HG03095 (cell line): ENCODE measurements around the gene LYPD3.

Experiments used
- ATAC-seq: cut with Tn5 transposase; IDR thresholded peaks from one replicate; pipeline ENCODE4 v1.9.1; 2021; ENCODE audit warnings: moderate library complexity; ENCODE audit not compliant: unreplicated experiment

Gene LYPD3

DNA sequence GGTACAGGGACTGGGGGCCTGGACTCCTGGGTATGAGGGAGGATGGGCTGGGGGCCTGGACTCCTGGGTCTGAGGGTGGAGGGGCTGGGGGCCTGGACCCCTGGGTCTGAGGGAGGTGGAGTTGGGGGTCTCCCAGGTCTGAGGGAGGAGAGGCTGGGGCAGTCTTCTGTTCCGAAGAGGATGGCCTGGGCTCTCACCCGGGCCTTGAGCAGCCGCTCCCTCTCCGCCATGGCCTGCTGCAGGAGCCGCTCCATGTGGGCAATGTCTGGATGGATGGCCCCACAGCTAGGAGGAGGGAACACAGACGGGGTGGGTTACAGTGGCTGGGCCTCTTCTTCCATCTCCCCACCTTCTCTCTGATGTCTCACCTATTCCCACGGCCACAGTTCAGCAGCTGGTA lies 21.0 kb upstream of the LYPD3 start:
- ATAC-seq = no peak

DNA sequence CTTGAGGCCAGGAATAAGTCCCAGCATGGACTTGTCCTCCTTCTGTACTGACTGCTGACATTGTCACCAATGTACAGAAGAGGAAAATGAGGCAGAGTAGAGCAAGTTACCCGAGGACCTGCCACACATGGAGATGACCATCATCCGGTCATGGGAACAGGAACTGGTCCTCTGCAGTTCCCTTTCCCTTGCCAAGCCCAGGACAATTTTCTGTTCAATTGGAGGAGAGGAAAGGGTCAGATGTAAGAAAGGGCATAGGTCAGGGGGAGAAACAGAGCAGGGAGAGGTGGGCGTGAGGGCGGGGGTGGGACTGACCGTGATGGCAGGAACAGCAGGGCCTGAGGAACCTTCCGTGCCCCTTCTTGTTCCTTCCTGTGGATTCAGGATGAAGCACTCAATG lies 20.5 kb upstream of the LYPD3 start:
- ATAC-seq = no peak

DNA sequence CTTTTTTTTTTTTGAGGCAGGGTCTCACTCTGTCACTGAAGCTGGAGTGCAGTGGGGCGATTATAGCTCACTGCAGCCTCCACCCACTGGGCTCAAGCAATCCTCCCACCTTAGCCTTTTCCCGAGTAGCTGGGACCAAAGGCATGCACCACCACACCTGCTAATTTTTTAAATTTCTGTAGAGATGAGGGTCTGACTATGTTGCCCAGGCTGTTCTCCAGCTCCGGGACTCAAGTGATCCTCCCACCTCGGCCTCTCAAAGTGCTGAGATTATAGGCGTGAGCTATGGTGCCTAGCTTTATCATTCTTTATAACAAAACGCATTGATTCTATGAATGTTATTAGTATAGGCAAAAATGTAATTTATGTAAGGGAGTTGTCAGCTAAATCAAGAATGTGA lies 17.9 kb upstream of the LYPD3 start:
- no peak for ATAC-seq

DNA sequence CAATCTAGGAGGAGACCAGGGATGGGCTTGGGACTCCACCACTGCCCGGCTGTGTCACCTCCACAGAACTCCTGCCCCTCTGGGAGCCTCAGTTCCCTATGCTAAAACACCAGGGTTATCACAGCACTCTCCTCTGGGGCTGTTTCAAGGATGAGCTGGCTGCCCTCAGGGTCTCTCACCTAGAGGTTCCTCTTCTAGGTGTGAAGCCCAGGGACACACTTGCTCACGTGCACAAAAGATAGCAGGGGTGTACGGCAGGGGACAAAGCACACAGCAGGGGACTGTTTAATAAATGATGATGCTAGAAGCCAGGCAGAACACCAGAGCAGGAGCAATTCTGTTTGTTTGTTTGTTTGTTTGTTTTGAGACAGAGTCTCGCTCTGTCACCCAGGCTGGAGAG lies 16.8 kb upstream of the LYPD3 start:
- no peak for ATAC-seq

DNA sequence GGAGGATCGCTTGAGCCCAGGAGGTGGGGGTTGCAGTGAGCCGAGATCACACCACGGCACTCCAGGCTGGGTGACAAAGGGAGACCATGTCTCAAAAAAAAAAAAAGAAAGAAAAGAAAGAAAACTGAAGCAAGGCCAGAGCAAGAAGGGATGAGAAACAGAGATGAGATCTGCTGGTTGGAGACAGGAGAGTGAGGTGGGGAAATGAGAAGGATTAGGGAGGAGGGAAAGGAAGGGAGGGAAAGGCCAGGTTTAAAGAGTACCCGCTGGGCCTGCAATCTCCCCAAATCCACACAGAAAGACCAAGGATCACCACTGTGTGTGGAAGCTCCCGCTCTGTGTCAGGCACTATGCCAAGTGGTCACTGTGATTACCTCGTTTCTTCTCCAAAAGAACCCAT lies 16.3 kb upstream of the LYPD3 start:
- ATAC-seq = no peak

DNA sequence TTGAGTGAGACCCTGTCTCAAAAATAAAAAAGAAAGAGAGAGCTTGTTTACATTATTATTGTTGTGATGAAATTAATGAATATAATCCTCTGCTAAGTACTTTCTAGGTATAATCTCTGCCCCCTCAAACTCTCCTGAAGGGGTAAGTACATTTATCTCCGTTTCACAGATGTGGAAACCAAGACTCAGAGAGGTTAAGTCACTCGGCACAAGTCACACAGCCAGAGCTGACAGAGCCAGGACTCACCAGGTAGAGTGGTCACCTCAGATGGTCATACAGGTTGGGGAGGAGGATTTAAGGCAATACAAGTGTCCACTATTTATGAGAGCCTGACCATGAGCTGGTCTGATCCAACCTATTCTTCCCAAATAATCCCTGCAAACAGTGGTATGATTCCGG lies 15.2 kb upstream of the LYPD3 start:
- ATAC-seq = no peak

DNA sequence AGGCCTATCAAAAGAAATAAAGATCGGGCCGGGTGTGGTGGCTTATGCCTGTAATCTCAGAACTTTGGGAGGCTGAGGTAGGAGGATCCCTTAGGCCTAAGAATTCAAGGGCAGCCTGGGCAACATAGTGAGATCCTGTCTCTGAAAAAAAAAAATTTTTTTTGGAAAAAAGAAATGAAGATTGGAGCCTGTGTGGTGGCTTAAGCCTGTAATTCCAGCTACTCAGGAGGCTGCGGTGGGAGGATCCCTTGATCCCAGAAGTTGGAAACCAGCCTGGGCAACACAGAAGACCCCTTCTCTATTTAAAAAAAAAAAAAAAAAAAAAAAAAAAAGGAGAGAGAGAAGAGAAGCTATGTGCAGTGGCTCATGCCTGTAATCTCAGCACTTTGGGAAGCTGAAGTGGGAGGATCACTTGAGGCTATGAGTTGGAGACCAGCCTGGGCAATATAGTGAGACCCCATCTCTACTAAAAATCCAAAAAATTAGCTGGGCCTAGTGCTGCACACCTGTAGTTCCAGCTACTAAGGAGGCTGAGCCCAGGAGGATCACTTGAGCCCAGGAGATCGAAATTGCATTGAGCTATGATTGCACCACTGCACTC lies 14.7 kb upstream of the LYPD3 start:
- ATAC-seq = no peak

DNA sequence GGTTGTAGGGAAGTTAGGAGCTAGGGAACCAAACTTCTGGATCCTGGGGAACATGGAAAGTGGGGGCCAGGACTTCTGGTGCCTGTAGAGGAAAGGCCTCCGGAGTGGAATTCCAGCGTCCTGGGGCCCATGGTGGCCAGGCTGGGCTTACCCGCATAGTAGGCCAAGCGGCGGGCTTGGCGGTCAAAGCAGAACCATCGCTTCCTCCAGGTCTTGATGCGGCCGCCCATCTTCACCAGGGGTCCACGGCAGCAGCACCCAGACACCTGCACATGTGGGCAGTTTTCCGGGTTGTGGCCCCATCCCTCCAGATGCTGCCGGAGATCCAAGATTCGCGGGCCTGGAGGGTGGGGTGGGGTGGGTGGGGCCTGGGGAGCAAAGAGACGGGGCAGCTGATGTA lies 13.8 kb upstream of the LYPD3 start:
- ATAC-seq = no peak

DNA sequence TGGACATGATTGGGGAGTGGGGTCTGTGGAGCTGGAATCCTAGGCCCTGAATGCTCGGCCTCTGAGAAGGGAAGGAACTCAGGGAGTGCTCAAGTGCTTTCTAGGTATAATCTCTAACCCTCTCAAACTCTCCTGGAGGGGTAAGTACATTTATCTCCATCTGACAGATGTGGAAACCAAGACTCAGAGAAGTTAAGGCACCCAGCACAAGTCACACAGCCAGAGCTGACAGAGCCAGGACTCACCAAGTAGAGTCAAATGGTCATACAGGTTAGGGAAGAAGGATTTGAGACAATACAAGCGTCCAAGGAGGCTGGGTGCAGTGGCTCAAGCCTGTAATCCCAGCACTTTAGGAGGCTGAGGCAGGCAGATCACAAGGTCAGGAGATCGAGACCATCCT lies 12.9 kb upstream of the LYPD3 start:
- ATAC-seq = no peak

DNA sequence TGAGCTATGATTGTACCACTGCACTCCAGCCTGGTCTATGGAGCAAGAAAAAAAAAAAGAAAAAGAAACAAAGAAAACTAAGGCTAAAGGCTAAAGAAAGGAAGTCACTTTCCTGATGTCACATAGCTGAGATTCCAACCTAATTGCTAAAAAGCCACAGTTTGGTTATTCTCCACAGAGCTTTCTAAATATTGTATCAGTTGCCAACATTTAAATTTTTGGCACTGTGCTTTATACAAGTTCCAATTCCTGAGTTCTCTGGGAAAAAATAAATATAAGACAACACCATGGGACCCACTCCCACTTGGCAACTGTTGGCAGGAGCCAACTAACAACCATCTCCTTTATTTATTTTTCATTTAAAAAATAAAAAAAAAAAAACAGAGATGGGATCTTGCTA lies 11.2 kb upstream of the LYPD3 start:
- ATAC-seq = no peak

DNA sequence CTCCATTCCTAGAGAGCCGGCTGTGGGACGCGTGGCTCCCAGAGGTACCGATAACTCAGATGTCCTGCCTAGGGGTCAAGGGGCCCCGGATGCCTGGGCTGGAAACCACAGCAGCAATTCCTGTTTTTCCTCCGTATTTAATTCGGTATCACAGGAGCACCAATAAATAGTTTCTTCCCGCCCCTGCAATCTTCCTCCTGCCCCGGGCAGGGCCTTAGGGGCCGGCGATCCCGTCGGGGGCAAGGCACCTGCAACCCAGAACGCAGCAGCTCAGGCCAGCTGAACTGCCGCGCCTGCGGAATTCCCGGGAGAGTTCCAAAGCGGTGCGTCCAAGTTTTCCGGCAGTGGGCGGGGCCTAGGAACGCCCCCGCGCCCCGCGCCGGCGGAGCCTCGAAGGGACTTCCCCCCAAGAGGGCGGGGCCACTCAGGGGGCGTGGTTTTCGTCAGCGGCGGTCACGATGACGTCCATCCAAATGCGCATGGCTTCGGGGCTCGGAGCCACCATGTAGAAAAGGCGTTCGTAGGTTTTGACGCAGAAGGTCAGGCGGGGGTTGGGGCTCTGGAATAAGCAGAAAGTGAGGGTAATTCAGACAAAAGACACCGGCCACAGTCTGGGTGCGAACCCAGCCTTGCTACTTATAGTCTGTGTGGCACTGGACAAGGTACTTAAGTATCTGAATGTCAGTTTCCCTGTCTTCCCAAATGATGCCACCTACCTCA lies 9.7 kb upstream of the LYPD3 start:
- peak; percentile 54 for ATAC-seq

DNA sequence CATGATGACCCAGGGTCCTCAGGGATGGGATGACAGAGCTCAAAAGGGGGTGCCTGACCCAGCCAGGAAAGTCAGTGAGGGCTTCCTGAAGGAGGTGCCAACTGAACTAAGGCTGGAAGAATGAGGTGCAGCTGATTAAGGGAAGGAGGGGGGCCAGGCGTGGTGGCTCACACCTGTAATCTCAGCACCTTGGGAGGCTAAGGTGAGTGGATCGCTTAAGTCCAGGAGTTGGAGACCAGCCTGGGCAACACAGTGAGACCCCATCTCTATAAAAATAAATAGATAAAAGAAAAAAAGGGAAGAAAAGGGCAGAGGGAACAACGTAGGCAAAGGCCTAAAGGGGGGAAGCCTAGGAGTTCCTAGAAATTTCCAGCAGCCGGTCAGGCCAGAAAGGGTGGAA lies 9.1 kb upstream of the LYPD3 start:
- no peak for ATAC-seq

DNA sequence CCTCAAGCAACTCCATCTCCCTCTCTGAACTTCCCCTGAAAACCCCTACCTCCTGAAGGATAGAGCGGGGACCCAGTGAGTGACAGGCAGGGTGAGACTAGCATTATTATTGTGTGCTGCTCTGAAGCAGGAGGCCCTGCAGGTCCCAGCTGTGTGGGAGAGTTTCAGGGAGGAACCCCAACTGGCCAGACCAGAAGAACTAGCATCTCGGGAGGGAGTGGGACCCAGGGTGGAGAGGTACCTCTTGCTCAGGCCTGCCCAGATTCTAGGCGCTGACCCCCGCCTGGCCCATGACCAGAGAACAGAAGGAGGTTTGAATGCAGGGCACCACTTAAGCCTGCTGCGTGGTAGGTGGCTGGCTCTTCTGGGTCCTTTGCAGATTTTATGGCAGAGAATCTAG lies 5.7 kb upstream of the LYPD3 start:
- ATAC-seq = no peak

DNA sequence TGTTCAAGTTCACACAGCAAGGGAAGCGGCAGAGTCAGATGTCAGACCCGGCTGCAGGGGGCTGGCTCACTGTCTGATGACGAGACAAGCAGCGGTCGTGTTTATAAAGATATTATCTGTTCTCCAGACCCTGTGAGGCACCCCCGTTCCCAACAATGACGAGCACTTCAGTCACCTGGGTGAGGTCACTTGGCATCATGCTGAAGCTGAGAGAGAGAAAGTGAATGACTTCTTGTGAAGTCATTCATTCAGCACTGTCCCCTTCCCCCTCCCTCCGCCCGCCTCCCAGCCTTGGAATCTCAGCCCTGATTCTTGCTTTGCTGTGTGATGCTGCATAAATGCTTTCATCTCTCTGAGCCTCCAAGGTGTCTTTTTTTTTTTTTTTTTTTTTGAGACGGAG lies 4.9 kb upstream of the LYPD3 start:
- ATAC-seq = no peak

DNA sequence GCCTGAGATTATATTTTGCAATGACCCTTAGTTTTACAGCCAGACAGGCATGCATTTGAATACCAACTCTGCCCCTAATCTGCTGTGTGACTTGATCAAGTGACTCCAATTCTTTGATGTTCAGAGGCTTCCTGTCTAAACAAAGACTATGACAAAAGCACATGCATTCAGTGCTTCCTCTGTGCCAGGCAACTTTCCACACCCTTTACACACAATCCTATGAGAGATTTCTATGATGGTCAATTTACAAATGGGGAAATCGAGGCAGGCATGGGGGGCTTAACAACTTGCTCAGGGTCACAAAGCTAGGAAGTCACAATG lies 3.7 kb upstream of the LYPD3 start:
- ATAC-seq = no peak

DNA sequence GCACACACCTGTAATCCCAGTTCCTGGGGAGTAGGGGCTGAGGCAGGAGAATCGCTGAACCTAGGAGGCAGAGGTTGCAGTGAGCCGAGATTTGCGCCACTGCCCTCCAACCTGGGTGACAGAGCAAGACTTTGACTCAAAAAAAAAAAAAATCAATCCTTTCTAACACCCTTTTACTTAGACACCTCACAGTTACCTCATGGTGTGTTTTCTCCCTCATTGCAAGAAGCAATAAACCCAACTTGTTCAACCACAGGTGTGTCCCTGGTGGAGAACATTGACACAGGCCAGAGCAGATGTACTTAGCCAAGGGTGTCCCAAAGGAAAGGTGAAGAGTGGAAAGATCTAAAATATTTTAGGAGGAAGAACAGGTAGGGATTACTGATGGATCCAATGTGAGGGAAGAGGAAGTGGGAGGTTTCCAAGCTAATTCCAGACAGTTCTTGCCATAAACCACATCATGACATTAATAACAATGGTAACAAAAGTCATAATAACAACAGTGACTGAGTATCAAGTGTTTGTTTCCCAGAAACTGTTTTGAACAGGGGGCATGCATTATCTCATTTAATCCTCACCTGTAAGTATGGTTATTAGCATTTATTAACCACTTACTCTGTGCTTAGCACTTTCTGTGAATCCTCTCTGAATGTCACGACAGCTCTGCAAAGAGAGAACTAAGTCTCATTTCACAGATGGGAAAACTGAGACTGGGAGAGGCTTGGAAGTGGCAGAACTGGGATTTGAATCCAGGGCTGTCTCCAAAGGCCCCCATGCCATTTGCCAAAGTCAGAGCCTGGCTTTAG lies 3.1 kb upstream of the LYPD3 start:
- ATAC-seq = no peak

DNA sequence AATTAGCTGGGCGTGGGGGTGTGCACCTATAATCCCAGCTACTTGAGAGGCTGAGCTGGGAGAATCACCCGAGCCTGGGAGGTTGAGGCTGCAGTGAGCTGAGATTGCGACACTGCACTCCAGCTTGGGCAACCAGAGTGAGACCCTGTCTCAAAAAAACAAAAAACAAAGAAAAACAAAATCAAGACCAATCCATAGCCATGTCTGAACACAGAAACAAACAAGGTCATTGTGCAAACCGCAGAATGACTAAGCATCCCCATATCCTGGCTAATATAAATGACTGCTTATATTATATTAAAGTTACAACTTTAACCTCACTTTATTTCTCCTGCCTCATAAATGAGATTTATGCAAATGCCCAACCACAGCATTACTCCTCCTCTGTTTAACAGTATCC lies 2.3 kb upstream of the LYPD3 start:
- no peak for ATAC-seq

DNA sequence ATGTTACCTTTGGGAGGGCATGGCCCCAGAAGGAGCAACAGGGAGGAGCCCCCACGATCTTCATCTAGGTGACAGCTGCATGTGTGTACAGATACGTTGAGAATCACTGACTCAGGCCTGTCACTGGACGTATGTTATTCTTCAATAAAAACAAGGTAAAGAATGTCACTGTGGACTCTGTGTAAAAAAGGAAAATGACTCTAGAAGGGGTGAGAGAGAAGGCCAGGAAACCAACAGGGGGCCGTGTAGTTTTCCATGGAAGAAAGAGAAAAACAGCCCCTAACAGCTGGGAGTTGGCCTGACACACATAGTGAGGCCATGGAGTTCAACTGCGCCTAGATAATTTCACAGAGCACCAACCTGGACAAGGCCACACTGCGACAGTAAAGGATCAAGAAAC lies 1.9 kb upstream of the LYPD3 start:
- no peak for ATAC-seq

DNA sequence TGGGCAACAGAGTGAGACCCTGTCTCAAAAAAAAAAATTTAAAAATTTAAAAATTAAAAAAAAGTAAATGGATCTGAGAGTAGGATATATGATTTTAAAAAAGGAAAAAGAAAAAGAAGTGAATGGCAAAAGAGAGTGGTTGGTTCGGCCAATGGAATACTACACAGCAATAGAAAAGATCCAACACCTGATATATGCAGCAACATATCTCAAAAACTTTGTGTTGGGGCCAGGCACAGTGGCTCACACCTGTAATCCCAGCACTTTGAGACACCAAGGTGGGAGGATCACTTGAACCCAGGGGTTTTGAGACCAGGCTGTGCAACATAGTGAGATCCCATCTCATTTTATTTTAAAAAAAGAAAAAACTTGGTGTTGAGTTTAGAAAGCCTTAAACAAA lies 1.4 kb upstream of the LYPD3 start:
- ATAC-seq = no peak

DNA sequence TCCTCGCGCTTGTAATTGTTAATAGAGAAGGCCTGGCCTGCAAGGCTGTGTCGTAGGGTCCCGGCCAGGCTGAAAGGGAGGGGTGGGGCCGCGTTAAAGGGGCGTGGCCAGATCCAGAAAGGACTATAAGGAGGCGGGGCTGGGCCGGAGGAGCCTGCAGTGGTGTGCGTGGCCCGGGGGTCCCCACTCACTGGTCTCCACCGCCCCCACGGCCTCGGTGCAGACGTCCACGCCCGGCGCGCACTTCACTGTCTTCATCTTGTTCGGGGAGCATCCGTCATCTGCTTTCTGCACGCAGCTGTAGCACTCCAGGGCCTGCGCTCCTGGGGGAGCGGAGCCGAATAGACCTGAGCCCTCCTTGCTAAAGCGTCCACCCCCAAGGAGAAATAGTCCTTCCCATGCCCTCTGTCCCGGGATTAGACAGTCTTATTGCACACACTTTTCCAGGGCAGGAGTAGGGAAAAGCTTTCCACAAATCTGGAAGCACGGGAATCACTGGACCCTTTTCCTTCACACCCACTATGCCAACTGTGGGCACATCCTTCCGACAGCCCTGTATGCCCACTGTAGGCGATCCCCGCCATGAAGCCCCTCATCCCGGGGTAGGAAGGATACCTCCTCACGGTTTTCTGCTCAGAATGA lies 1.2 kb downstream of the LYPD3 start:
- ATAC-seq = peak; percentile 36

DNA sequence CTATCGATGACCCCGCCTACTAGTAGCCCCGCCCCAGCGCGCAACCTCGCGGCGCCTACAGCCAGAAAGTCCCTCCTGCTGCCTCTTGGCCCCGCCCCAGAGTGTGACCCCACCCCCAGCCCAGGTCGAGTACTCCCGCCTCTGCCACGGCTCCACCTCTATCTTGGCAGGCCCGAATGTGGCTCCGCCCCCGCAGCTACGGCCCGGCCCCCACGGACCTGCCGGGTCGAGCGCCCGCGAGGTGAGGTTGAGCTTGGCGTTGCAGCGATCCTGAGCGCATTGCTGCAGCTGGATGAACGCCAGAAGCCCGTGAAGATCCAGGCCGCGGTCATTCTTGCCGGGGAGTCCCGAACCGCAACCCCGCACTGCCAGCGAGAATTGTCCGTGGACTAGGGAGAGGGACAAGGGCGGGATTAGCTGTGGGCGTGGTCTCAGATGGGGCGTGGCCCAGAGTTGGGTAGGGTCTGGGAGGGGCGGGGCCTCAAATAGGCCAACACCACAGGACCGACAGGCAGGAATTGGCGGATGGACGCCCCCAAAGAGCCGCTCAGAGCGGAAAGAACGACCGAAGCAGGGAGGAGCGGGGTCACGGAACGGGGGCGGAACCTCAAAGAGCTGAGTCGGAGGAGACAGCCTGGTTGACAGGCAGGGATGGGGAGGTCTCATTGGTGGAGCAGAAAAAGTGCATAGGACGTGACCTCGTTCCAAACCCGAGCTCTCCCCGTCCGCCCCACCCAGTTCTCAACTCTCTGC lies 1.9 kb downstream of the LYPD3 start:
- peak; percentile 73 for ATAC-seq
